Esophagus squamous epithelium (tissue), 4 donors: ENCODE results near the gene ZNRF1.

Experiments
- POLR2A ChIP-seq, 4 donors: fragments of 450-650 bp; IDR thresholded peaks; one replicate each; pipeline ENCODE4 v1.6.1; 2017; ENCODE audit warnings: antibody characterized with exemption in 4 of 4, mild to moderate bottlenecking in 4 of 4, moderate library complexity in 3 of 4
- TF ChIP-seq, protein P1 (sequence below), 6 experiments: fragments of 450-650 bp in 4 of 6; fragments of 200-600 bp in 2 of 6; sonication (generic) in 2 of 6; IDR thresholded peaks; one replicate each; pipeline ENCODE4 v1.5.1; 2016 to 2019; ENCODE audit warnings: antibody characterized with exemption in 6 of 6, mild to moderate bottlenecking in 4 of 6, moderate library complexity in 4 of 6

DNA sequence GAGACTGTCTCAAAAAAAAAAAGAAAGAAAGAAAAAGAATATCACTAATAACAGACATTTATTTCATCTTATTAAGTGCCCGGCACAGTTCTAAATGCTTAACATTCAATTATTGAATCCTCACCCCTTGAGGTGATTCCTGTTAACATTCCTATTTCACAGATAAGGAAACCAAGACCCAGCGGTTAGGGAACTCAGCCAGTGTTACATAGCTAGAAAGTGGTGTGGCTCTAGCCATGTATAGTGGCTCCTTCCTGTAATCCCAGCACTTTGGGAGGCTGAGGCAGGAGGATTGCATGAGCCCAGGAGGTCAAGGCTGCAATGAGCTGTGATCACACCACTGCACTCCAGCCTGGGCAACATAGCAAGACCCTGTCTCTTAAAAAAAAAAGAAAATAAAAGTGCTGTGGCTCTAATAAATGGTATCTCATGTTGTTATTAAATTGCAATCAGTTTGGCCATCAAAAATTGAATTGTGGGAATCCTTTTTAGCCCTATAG lies 28.1 kb downstream of the ZNRF1 start:
- TF ChIP-seq, protein P1, sequence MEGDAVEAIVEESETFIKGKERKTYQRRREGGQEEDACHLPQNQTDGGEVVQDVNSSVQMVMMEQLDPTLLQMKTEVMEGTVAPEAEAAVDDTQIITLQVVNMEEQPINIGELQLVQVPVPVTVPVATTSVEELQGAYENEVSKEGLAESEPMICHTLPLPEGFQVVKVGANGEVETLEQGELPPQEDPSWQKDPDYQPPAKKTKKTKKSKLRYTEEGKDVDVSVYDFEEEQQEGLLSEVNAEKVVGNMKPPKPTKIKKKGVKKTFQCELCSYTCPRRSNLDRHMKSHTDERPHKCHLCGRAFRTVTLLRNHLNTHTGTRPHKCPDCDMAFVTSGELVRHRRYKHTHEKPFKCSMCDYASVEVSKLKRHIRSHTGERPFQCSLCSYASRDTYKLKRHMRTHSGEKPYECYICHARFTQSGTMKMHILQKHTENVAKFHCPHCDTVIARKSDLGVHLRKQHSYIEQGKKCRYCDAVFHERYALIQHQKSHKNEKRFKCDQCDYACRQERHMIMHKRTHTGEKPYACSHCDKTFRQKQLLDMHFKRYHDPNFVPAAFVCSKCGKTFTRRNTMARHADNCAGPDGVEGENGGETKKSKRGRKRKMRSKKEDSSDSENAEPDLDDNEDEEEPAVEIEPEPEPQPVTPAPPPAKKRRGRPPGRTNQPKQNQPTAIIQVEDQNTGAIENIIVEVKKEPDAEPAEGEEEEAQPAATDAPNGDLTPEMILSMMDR (IDR thresholded peaks at IDR 0.05): no peak
- TF ChIP-seq POLR2A (IDR thresholded peaks at IDR 0.05): no peak
